ENCODE measurements around the gene GZMH.
"Not testable (repeated sequence)": the region's sequence is repeated elsewhere in the genome, so short reads cannot be mapped to it uniquely, and the experiment has no call there.

Gene GZMH

GRCh38 chr14:24591004-24591403 lies 18.5 kb downstream of the GZMH start:
- not testable (repeated sequence) for DNase-seq

GRCh38 chr14:24584402-24584801 lies 25.1 kb downstream of the GZMH start:
- not testable (repeated sequence) for DNase-seq

GRCh38 chr14:24578558-24578957 lies 30.9 kb downstream of the GZMH start:
- DNase-seq, result no peak

GRCh38 chr14:24576771-24577170 lies 32.7 kb downstream of the GZMH start:
- DNase-seq, result no peak

GRCh38 chr14:24576182-24576581 lies 33.3 kb downstream of the GZMH start, which contains the start of gene CTSG:
Gene CTSG, minus strand, starts transcription at chr14:24576250. Its CDS starts 27 bp downstream, at chr14:24576223.
- DNase-seq, result no peak

GRCh38 chr14:24574206-24574774 lies 35.2 kb downstream of the GZMH start:
- DNase-seq, result no peak

GRCh38 chr14:24566318-24566717 lies 43.2 kb downstream of the GZMH start:
- no peak for DNase-seq

GRCh38 chr14:24565766-24566165 lies 43.7 kb downstream of the GZMH start:
- no peak for DNase-seq

GRCh38 chr14:24563505-24563904 lies 46.0 kb downstream of the GZMH start:
- no peak for DNase-seq

- DNase-seq, result no peak
Measured at GRCh38 chr14:24556756-24557155, 52.7 kb downstream of the GZMH start.
